ENCODE results near the gene POM121C.
A peak's percentile ranks its signal among the peaks of the same experiment; 100 is the strongest.
"Not testable (repeated sequence)": the region's sequence is repeated elsewhere in the genome, so short reads cannot be mapped to it uniquely, and the experiment has no call there.

The POM121C gene

DNA sequence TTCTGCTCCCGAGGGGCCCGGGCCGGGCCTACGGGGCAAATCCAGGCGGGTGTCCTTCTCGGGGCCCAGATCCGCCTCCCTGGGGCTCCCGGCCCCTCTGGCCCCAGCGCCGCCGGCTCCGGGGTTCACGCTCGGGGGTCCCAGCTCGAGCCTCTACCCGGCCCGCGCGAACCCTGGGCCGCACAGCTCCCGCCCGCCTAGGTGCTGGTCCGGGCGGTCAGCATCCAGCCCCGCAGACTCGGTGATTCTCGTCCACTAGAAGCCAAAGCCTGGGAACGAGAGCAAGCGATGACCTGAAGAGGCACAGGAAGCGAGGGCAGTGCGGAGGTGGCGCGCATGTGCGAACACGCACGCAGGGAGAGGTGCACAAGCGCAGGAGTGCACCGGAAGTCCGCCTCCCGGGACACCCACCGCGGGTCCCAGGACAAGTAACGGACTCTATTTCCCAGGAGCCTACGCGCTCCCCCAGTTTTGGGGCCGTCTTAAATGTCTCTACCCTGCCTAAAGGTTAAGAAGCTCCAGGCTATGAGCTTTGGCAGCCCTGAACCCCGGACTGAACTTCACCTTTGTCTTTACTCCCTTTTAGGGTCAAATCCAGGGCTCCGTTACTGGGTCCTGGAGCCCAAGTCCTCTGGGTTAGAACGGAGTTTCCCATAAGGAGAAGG is at the start of gene POM121C:
TSS of gene POM121C (minus strand) at position 321 of the 665 bp plus-strand sequence. CDS start 44,803 bp downstream, outside the sequence.
- peak; percentile 91 for DNase-seq

DNA sequence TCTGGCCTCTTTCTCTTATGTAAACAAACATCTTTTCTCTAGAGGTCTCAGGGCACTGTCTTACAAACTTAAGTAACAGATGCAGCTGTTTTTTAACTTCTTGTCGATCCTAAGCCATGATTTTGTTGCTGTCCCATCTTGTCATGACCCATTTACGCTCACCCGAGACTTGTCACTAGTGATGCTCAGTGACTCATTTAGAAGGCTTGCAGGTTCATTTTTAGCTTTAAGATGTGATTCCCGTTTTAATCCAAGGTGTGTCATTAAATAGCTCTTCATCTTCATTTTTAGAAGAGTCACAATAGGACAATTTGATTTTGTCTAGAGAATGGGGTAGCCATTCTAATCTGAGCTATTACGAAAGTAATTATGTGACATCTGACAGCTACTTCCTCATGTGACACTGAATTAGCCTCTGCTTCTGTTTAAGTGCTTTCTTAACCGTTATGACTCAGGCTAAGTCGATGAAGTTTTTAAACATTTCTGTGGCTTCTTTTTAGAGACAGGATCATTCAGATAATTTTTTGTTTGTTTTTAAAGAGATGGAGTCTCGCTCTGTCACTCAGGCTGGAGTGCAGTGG is 48.7 kb upstream of the POM121C start:
- DNase-seq: no peak

DNA sequence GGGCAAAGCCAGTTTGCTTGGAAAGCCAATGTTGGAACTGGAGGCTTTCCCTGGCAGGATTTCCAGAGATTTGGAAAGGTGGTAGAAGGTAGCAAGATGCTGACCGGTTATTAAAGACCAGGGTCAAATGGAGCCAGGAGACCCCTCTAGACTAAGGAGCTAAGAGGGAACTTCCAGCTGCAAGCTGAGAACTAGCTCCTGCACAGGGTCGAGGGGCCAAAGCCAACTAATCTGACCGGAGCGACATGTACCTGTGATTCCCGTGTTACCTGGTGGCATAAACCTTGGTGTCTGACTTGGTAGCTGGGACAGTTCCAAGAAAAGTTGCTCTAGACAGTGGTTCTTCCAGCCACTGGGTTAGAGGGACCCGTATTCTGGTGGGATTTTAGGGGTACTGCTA is 47.8 kb upstream of the POM121C start:
- DNase-seq: no peak

DNA sequence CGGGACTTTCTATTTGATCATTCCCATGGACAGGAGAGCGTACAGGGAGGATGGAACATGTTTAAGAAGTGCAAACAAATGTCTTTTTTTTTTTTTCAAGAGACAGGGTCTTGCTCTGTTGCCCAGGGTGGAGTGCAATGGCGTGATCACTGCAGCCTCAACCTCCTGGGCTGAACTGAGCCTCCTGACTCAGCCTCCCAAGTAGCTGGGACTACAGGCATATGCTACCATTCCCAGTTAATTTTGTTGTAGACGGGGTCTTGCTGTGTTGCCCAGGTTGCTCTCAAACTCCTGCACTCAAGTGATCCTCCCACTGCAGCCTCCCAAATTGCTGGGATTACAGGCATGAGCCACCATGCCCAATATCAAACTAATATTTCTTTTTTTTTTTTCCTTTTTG is 46.5 kb upstream of the POM121C start:
- no peak for DNase-seq

DNA sequence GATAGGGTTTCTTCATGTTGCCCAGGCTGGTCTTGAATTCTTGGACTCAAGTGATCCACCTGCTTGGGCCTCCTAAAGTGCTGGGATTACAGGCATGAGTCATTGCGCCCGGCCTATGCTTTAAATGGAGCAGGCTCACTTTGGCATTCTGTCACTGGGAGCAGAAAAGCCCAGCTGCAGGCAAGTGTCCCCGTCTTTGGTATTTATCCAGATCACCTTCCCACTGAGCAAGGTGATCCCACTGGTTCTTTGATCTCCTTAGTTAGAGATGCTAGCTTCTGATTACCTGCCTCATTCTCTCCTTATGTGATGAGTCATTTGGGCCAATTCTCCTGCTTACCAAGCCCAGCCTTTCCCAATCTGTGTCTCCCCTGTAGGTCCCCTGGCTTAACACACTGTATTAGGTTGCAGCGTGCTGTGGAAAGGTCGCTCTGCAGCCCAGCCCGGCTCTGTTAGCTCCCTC is 45.3 kb upstream of the POM121C start:
- DNase-seq: no peak

DNA sequence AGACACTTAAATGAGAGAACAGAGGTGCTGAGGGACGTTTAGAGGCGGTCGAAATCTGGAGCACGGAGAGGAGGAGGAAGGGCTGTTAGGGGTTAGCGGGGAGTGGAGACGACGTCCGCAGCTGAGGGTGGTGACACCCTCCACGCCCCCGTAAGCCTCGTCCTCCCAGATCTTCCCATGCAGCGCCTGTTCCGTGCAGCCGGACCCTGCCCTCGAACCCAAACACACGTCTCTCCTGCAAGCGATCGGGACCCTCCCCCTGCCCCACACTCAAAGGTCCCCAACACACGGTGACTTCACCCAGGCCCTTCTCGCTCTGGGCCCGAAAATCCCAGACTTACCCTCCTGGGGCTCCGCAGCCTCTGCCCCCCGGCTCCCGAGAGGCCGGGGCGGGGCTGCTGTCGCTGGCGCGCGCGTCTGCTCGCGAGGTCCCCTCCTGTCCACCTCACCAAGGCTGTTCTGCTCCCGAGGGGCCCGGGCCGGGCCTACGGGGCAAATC is 41.2 kb upstream of the POM121C start:
- DNase-seq: peak; percentile 8

DNA sequence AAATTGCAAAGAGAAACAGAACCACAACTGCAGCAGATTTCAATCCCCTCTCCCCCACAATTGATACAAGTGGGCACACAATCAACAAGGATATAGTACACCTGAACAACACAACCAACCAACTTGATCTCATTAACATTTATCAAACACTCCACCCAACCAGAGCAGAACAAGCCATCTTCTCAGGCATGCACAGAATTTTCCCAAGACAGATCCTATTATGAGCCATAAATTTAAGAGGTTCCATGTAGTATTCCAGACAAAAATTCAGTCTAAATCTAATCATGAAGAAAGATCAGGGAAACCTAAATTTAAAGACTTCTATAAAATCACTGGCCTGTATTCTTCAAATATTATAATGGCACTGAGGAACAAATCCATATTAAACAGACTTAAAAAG is 35.6 kb upstream of the POM121C start:
- DNase-seq: not testable (repeated sequence)

DNA sequence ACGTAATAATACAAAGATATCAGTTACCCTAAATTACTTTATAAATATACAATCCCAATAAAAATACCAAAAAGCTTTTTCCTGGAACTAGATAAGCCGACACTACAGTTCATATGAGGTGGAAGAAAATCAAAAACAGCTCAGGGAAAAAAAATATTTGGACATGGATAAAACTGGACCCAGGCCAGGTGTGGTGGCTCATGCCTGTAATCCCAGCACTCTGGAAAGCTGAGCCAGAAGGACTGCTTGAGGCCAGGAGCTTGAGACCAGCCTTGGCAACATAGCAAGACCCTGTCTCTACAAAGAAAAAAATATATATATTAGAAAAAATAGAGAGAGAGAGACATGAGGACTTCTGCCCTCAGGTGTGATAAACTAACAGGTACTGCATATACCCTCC is 32.7 kb upstream of the POM121C start:
- DNase-seq: not testable (repeated sequence)

DNA sequence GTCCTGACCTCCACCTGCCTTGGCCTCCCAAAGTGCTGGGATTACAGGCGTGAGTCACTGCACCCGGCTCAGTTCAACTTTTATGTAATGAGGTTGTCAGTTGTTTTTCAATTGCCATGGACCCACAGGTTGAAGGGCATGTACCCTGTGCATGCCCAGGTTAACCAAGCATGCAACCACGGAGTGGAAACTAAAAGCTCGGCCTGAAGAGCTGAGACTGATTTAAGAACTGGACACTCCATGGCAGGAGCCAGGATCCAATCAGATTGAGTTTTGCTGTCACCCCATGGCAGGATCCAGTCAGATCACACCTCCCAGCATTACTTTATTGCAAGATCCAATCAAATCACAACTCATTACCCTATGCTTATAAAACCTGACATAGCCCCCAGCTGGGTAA is 22.9 kb upstream of the POM121C start:
- DNase-seq: not testable (repeated sequence)

DNA sequence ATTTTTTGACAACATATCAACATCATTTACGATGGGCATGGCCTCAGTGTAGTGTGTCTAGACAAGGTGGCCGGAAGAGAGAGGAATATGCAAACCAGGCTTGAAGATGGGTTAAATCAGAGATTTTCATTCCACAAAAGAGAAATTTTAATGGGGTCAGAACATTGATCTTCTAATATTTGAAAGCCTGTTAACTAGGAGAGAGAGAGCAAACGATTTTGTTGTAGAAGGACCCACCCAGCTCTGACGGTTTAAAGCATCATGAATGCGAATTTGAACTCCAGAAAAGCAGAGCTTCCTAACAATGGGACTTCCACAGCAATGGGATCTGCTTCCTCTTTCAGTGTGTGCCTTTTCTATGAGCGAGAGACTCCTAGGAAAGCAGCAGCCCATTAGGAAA is 5.9 kb upstream of the POM121C start, which contains the start of gene SPDYE5:
TSS of gene SPDYE5 (plus strand) at position 301 of the 400 bp plus-strand sequence. CDS start 1,728 bp downstream, outside the sequence.
- DNase-seq: not testable (repeated sequence)

DNA sequence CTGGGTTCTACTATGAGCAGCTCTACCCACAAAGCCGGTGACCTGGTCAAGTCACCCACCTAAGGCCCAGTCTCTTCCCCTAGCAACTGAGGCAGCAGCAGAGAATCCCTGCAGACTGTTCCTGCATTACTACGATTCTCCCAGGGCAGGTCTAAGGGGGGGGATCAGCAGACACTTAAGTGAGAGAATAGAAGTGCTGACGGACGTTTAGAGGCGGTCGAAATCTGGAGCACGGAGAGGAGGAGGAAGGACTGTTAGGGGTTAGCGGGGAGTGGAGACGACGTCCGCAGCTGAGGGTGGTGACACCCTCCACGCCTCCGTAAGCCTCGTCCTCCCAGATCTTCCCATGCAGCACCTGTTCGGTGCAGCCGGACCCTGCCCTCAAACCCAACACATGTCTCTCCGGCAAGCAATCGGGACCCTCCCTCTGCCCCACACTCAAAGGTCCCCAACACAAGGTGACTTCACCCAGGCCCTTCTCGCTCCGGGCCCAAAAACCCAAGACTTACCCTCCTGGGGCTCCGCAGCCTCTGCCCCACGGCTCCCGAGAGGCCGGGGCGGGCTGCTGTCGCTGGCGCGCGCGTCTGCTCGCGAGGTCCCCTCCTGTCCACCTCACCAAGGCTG is 632 bp downstream of the POM121C start:
- peak; percentile 6 for DNase-seq

DNA sequence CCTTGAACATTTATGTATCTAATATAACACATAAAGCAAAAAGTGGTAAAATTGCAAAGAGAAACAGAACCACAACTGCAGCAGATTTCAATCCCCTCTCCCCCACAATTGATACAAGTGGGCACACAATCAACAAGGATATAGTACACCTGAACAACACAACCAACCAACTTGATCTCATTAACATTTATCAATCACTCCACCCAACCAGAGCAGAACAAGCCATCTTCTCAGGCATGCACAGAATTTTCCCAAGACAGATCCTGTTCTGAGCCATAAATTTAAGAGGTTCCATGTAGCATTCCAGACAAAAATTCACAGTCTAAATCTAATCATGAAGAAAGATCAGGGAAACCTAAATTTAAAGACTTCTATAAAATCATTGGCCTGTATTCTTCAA is 5.8 kb downstream of the POM121C start:
- DNase-seq: not testable (repeated sequence)

DNA sequence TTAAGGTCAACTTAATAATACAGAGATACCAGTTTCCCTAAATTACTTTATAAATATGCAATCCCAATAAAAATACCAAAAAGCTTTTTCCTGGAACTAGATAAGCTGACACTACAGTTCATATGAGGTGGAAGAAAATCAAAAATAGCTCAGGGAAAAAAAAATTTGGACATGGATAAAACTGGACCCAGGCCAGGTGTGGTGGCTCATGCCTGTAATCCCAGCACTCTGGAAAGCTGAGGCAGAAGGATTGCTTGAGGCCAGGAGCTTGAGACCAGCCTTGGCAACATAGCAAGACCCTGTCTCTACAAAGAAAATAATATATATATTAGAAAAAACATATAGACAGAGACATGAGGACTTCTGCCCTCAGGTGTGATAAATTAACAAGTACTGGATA is 8.6 kb downstream of the POM121C start:
- not testable (repeated sequence) for DNase-seq

DNA sequence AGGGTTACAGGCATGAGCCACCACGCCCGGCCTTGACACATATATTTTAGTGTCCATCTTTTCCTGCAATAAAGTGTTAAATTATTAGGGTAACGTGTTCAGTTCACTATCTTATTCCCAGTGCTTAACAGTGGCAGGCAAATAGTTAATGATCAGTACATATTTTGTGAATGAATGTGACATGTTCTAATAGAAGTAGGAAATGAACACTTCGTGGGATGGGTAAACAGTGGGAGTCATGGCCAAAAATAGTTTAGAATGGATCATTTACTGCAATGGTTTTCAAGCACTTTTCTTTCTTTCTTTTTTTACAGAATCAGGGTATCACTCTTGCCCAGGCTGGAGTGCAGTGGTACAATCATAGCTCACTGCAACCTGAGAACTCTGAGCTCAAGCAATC is 15.9 kb downstream of the POM121C start:
- not testable (repeated sequence) for DNase-seq

DNA sequence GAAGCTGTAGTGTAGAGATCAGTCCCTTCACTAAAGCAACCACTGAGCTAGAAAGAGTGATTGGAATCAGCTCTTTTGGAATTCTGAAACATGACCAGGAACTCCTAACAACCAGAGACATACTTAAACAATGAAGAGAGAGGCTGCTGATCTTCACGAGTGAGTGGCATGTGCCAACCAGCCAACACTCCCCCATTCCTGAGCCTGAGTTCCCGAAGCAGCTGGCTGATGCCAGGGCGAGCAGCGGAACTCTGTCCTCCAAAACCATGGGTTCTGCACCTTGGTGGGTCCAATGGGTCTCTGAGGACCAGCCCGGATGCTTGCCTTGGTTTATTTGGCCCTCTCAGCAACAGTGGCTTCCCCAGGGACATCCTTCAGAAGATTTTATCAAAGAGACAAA is 25.6 kb downstream of the POM121C start:
- DNase-seq: not testable (repeated sequence)

DNA sequence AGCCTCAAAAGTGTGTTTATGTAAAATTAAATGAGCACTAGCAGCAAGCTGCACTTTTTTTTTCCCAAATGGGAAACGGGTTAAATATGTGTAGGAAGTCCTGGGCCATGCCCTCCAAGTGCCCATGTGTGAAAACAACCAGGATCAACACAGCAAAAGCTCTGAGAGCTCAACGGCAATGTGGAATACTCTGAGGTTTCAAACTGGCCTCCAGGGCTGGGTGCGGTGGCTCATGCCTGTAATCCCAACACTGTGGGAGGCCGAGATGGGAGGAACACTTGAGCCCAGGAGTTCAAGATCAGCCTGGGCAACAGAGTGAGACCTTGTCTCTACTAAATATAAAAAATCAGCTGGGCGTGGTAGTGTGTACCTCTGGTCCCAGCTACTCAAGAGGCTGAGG is 28.1 kb downstream of the POM121C start:
- not testable (repeated sequence) for DNase-seq

DNA sequence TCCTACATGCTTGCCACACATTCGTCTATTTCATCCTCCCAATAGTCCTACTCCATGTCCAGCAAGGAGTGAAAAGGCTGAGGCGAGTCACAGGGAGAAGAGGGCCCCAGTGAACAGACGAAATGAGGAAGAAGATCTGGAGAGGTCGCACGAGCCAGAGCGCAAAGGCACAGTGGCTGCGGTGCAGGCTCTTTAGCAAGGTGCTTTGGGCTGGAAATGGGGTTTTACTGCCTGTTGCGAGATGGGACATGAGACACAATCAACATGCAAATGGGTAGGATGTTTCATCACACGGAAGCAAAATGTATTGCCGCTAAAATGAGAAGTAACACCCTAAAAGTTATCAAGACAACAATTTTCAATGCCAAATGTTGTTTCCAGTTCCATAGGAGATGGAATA is 29.7 kb downstream of the POM121C start:
- DNase-seq: not testable (repeated sequence)

DNA sequence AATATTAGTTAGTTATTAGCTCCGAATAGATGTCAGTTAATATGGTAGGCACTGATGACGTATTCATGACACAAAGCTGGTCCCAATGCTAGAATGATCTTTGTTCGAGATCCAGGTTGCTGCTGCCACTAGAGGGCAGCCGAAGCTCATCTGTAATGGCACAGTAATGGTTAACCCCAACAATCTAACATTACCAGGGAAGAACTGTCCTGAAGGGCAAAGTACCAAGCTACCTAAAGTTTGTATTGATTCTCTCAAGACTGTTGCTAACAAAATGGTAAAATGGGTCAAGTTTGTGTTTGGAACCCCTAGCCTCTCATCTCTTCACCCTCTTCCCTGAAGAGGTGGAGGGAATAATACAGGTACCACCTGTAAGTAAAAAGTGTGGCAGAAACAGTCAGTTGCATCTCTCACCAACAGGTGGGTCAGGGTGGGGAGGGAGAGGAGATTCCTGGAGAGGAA is 33.6 kb downstream of the POM121C start:
- not testable (repeated sequence) for DNase-seq

DNA sequence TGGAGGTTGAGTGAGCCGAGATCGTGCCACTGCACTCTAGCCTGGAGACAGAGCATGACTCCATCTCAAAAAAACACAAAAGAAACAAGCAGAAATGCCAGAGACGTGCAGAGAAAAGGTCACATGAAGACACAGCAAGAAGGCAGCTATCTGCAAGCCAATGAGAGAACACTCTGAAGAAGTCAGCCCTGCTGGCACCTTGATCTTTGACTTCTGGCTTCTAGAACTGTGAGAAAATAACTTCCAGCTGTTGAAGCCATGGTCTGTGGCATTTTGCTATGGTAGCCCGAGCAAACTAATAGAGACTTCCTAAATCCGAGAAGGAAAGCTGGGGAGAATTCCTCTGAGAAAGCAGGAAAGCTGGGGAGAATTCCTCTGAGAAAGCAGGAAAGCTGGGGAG is 36.2 kb downstream of the POM121C start:
- not testable (repeated sequence) for DNase-seq

DNA sequence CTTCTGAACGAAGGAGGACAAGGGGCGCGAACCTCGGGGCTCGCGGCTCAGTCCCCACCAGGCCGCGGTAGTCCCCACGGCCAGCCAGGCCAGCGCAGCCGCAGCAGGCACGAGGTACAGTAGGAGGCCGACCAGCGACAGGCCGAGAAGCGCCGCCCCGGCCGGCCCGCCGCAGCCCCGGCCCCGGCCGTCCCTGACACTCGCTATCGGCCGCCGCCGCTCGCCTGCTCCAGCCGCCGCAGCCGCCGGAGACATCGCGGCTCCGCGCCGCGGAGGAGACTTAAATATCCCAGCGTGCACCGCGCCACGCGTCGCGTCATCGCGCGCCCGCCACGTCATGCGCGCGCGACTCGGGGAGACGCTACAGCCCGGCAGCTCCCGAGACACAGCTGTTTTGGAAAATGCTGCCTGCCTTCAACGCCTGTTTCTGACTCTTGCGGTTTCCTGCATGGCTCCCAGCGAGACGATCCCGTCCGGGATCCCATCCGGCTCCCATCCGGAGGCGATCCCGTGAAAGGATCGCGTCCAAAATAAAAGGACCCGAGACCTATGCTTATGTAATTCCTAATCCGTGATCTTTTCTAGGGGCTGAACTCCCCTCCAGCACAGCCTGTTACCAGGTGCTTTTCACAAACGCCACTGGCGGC is 43.5 kb downstream of the POM121C start:
- peak; percentile 17 for DNase-seq

DNA sequence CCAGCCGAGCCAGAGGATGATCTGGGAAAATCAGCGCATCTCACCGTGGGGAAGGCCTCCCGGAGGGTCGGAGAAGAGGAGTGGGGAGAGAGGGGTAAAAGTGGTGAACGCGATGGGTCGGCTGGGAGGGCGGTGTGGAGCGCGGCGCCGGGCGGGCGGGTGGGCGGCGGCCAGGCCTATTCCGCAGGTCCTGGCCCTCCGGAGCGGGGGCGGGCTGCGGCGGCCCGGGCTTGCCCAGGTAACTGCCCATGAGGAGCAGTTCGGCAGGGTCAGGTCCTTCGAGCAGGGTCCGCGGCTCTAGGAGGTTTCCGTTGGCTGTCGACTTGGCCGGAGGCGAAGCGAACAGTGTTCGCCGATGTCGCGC is 44.0 kb downstream of the POM121C start:
- not testable (repeated sequence) for DNase-seq

DNA sequence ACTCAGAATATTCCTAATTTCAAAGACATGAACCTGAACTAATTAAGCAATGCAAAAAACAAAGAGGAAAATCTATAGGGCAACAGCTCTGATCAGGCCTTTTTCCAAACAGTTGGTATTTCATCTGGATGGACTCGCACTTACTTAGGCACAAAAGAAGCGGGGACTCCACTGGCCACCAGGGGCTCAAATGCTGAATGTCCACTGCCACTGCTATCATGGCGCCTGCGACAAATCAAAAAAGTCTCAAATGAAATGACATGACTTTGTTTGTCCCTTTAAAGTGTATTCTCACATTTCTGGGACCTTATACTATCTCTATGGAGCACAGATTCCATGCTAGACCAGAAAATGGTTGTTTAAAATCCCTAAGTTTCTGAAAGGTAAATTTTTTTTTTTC is 47.1 kb downstream of the POM121C start:
- not testable (repeated sequence) for DNase-seq

DNA sequence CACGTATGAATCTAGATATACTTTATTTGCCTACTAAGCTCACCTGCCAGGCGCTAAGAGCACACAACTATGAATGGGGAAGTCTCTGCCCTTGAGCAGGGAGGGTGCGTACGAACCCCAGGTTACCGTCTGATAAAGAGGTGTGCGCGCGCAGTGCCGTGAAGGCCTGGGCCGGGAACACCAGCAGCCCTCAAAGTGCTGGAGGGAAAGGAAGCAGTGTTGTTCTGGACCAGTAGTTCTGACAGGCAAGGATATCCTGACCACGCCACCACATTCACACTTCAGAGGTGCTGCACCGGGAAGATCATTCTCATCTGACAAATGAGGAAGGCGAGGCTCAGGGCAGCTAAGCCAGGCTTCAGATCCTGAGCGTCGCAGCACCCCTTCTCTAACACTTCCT is 62.6 kb downstream of the POM121C start:
- DNase-seq: not testable (repeated sequence)

Measured in stimulated activated CD4-positive, alpha-beta T cell treated with anti-CD3 and anti-CD28 coated beads, Interleukin-4, amount 100 ng/mL, for 24 hours (primary cell).